Ishikawa (cell line): ENCODE measurements around the gene ZKSCAN3.
A peak's percentile ranks its signal among the peaks of the same experiment; 100 is the strongest.

Source experiments
- CEBPB ChIP-seq: IDR thresholded peaks from 2 replicates; pipeline ENCODE4 v1.6.1; 2012
- CREB1 ChIP-seq: IDR thresholded peaks from 2 replicates; pipeline ENCODE4 v1.6.1; 2012; ENCODE audit warnings: low read depth
- EGR1 ChIP-seq: IDR thresholded peaks from 2 replicates; pipeline ENCODE4 v1.6.1; 2012
- EP300 ChIP-seq: IDR thresholded peaks from 2 replicates; pipeline ENCODE4 v1.6.1; 2012; ENCODE audit warnings: borderline replicate concordance
- FOXM1 ChIP-seq: IDR thresholded peaks from 2 replicates; pipeline ENCODE4 v1.6.1; 2012; ENCODE audit warnings: low read depth, borderline replicate concordance
- NFIC ChIP-seq: IDR thresholded peaks from 2 replicates; pipeline ENCODE4 v1.6.1; 2012
- RAD21 ChIP-seq: IDR thresholded peaks from 2 replicates; pipeline ENCODE4 v1.6.1; 2012; ENCODE audit warnings: low read depth
- TAF1 ChIP-seq: IDR thresholded peaks from 2 replicates; pipeline ENCODE4 v1.6.1; 2012; ENCODE audit warnings: low read depth, mild to moderate bottlenecking
- TCF12 ChIP-seq: IDR thresholded peaks from 2 replicates; pipeline ENCODE4 v1.6.1; 2012; ENCODE audit warnings: low read depth
- TEAD4 ChIP-seq: IDR thresholded peaks from 2 replicates; pipeline ENCODE4 v1.6.1; 2012
- YY1 ChIP-seq: IDR thresholded peaks from 2 replicates; pipeline ENCODE4 v1.6.1; 2012; ENCODE audit warnings: low read depth
- ZBTB7A ChIP-seq: IDR thresholded peaks from 2 replicates; pipeline ENCODE4 v1.6.1; 2012; ENCODE audit warnings: low read depth
- TF ChIP-seq, protein P1 (sequence below): IDR thresholded peaks from 2 replicates; pipeline ENCODE4 v1.6.1; 2012
- TF ChIP-seq, protein P2 (sequence below): IDR thresholded peaks from 2 replicates; pipeline ENCODE4 v1.6.1; 2012
- TF ChIP-seq, protein P3 (sequence below): IDR thresholded peaks from 2 replicates; pipeline ENCODE4 v1.6.1; 2012; ENCODE audit warnings: low read depth, mild to moderate bottlenecking

Gene ZKSCAN3

DNA sequence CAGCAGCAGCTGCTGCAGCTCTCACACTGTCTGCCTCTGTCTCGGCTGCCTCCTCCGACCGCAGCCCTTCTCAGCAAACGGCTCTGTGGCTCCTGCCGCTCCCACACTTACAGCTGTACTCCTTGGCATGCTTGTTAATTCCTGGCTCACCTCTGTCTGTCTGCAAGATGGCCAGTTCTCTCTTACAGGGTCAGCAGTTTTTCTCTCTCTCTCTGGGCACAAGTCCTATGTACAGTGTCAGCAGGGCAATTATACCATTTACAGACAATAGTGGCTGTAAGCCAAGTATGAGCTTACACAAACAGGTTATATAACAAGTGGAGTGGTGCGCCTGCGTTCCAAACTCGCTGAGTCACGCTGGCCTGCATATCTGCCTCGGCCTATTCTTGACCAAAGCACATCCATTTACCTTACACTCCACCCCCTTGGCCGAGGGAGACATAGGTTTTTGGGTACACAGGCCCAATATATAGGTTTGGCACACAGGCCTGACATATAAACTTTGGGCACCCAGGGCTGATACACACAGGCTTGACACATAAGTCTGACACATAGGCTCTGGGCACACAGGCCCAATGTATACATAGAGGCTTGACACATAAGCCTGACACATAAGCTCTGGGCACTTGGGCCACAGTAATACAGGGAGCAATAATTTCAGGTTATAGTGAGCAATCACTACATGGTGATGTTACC lies 4.4 kb downstream of the ZKSCAN3 start:
- TF ChIP-seq RAD21 (no peak), YY1 (peak; percentile 83), TAF1 (no peak), CEBPB (peak; percentile 17; the same call in 1 of the 2 replicates), EP300 (peak; percentile 69; the same call in 1 of the 2 replicates), FOXM1 (no peak), ZBTB7A (no peak), TCF12 (peak; percentile 78), TEAD4 (peak; percentile 84), CREB1 (peak; percentile 49; the same call in 1 of the 2 replicates), EGR1 (no peak), NFIC (peak; percentile 98)
- TF ChIP-seq, protein P1, sequence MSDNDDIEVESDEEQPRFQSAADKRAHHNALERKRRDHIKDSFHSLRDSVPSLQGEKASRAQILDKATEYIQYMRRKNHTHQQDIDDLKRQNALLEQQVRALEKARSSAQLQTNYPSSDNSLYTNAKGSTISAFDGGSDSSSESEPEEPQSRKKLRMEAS: peak; percentile 77
- TF ChIP-seq, protein P2, sequence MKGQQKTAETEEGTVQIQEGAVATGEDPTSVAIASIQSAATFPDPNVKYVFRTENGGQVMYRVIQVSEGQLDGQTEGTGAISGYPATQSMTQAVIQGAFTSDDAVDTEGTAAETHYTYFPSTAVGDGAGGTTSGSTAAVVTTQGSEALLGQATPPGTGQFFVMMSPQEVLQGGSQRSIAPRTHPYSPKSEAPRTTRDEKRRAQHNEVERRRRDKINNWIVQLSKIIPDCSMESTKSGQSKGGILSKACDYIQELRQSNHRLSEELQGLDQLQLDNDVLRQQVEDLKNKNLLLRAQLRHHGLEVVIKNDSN: 0 out of 2 replicates have a peak, but pooled peaks have one; percentile 8
- TF ChIP-seq, protein P3, sequence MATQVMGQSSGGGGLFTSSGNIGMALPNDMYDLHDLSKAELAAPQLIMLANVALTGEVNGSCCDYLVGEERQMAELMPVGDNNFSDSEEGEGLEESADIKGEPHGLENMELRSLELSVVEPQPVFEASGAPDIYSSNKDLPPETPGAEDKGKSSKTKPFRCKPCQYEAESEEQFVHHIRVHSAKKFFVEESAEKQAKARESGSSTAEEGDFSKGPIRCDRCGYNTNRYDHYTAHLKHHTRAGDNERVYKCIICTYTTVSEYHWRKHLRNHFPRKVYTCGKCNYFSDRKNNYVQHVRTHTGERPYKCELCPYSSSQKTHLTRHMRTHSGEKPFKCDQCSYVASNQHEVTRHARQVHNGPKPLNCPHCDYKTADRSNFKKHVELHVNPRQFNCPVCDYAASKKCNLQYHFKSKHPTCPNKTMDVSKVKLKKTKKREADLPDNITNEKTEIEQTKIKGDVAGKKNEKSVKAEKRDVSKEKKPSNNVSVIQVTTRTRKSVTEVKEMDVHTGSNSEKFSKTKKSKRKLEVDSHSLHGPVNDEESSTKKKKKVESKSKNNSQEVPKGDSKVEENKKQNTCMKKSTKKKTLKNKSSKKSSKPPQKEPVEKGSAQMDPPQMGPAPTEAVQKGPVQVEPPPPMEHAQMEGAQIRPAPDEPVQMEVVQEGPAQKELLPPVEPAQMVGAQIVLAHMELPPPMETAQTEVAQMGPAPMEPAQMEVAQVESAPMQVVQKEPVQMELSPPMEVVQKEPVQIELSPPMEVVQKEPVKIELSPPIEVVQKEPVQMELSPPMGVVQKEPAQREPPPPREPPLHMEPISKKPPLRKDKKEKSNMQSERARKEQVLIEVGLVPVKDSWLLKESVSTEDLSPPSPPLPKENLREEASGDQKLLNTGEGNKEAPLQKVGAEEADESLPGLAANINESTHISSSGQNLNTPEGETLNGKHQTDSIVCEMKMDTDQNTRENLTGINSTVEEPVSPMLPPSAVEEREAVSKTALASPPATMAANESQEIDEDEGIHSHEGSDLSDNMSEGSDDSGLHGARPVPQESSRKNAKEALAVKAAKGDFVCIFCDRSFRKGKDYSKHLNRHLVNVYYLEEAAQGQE: no peak

DNA sequence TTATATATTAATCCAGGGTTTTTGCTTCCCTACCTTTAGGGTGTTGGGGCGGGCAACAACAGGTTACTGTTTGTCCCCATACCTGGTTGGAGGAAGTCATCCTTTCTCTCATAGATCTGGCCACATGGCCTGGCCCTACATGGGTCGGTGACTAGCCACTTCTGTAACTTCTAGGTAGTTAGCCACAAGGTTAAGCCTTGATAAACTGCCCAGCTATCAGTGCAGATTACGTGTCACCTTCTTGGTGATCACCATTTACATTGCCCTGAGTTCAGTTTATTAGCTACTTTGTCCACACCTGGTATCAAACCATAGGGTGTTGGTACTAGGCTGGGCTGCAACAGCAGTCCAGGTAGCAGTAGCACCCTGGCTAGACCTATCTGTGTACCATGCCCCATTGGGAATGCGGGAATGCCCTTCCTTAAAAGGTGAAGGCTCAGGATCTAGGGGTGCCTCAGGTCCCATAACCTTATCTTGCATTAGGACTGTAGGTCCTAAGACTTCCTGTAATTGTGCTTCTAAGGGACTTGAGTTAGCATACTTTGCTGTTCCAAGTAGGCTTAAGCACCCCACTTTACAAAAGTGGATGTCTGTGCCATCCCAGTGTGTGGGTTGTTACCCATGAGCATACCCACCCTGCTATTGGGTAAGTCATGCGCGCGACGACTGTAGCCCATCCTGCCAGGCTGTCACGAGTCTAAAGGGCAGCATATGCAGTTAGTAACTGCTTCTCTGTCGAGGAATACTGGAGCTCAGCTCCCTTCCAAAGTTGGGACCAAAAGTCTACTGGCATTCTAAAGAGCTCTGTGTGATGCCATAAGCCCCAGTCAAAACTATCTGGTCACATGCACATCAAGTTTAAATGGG lies 5.2 kb downstream of the ZKSCAN3 start:
- TF ChIP-seq TAF1: no peak
- no peak for TF ChIP-seq NFIC
- no peak for TF ChIP-seq FOXM1
- no peak for TF ChIP-seq TEAD4
- no peak for TF ChIP-seq YY1
- TF ChIP-seq, protein P1: no peak
- no peak for TF ChIP-seq EGR1
- TF ChIP-seq TCF12: no peak
- no peak for TF ChIP-seq RAD21
- no peak for TF ChIP-seq CREB1
- TF ChIP-seq ZBTB7A: no peak
- TF ChIP-seq EP300: no peak
- TF ChIP-seq, protein P2: no peak
- TF ChIP-seq, protein P3: no peak
- no peak for TF ChIP-seq CEBPB

DNA sequence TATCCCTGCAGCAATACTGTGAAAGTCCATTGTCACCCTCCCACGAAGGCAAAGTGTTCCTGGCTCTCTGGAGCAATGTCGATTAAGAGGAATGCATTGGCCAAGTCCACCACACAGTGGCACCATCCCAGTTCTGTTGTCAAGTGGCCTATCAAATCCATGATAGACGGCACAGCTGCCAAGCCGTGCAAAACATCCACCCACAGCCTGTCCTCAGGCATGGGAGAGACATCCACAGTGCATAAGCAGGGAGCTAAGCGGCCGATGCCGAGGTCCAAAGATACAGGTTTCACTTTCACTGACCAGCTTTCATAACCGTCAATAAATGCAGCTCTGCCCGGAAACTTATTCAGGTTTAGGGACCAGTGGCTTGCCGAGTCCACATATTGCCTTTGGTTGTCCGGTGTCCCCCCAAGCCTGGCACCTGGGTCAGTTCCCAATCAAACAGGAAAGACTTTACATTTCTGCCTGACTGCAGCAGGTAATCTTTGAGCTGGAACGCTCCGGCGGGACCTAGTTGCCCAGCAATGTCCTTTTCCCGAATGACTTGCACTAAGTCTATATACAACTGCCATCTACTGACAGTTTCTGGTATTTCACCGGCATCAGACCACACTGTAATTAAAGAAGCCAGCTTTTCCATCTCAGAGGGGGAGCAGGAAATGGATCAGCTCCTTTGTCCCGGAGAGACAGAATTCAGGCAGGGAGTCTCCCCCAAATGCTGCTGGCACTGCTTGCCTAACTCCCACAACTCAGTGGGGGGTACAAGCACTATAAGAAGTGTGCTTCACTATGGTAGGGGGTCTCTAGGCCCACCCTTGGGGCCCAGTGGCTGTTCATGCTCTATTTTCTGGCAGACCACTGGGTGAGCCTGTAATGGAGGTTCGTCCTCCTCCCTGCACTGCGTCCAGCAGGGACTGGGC lies 6.3 kb downstream of the ZKSCAN3 start:
- TF ChIP-seq ZBTB7A (peak; percentile 74; the same call in 1 of the 2 replicates), NFIC (no peak), RAD21 (peak; percentile 81), TEAD4 (peak; percentile 43)

DNA sequence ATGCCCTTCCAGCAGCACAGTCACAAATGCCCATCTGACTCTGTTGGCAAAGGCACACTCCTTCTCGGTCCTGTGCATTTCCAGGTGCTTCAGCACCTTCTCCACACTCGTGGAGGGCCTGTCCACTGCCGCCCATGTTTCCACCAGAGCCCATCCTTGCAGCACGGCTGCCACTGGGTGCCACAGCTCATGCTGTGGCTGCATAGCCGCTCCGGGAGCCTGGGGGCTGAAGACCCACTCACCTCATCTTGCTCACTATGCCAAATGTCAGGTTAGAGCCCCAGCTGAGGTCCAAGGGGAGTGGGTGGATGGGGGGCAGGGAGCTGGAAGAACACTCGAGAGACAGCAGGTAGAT lies 6.9 kb downstream of the ZKSCAN3 start:
- TF ChIP-seq TEAD4 (no peak), NFIC (no peak), YY1 (no peak), FOXM1 (no peak), CREB1 (no peak), CEBPB (no peak), TCF12 (no peak), ZBTB7A (no peak), EP300 (no peak), RAD21 (no peak), TAF1 (no peak)
- TF ChIP-seq, protein P1: no peak
- TF ChIP-seq, protein P2: no peak
